ENCODE data around the gene MARCHF10. TPM values are rescaled to one million over a fixed set of nuclear protein-coding genes. Genes with fewer than 3 reads are reported as not detected.

MARCHF10 gene
- total and polyA plus RNA-seq, 9 of the 15 experiments (the other 6 are each of a cell fraction or from before 2014, with no cell fraction given): not detected

GRCh38 chr17:62741290-62741689 is 66.8 kb downstream of the MARCHF10 start (continued):
- no peak for TF ChIP-seq RERE (CRISPR knock-in tag; IDR thresholded peaks at IDR 0.05; ENCODE audit: borderline replicate concordance)
- no peak for TF ChIP-seq KLF16 (IDR thresholded peaks at IDR 0.05)
- TF ChIP-seq RBM39 (optimal IDR thresholded peaks at IDR 0.05; ENCODE audit: low read depth, low read length): no peak
- no peak for TF ChIP-seq SREBF2 (CRISPR knock-in tag; IDR thresholded peaks at IDR 0.05)
- no peak for TF ChIP-seq SNIP1 (IDR thresholded peaks at IDR 0.05; ENCODE audit: low read depth)
- TF ChIP-seq FOXK2 (conservative IDR thresholded peaks at IDR 0.05 in 1 of 2, IDR thresholded peaks at IDR 0.05 in 1 of 2; ENCODE audit: low read depth in 2 of 2): no peak

Data from K562 (cell line).